ENCODE measurements around the gene AKNA.

DNA sequence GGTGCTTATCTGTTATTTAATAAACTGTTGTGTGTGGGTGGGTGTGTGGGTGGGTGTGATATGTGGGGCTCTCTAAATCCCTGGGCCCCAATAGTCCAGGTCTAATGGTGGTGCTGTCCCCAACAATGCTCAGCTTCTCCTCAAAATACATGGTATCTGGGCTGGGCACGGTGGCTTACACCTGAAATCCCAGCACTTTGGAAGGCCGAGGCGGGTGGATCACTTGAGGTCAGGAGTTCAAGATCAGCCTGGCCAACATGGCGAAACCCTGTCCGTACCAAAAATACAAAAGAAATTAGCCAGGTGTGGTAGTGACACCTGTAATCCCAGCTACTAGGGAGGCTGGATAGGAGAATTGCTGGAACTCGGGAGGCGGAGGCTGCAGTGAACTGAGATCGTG, 69.4 kb downstream of the AKNA start:
- no peak for TF ChIP-seq POLR2A (IDR thresholded peaks at IDR 0.05)
- TF ChIP-seq, protein P1, sequence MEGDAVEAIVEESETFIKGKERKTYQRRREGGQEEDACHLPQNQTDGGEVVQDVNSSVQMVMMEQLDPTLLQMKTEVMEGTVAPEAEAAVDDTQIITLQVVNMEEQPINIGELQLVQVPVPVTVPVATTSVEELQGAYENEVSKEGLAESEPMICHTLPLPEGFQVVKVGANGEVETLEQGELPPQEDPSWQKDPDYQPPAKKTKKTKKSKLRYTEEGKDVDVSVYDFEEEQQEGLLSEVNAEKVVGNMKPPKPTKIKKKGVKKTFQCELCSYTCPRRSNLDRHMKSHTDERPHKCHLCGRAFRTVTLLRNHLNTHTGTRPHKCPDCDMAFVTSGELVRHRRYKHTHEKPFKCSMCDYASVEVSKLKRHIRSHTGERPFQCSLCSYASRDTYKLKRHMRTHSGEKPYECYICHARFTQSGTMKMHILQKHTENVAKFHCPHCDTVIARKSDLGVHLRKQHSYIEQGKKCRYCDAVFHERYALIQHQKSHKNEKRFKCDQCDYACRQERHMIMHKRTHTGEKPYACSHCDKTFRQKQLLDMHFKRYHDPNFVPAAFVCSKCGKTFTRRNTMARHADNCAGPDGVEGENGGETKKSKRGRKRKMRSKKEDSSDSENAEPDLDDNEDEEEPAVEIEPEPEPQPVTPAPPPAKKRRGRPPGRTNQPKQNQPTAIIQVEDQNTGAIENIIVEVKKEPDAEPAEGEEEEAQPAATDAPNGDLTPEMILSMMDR (IDR thresholded peaks at IDR 0.05), result no peak

Data from vagina (tissue), 2 donors.